HL-60 (cell line): ENCODE results near the gene APOA4.

Experiments
- DNase-seq, 2 experiments: peaks; one replicate each; pipeline ENCODE4 v3.0.0-alpha.2; 2010 to 2020; ENCODE audit warnings: low read depth in 1 of 2, low spot score in 1 of 2
- H3K27ac ChIP-seq: fragments of 250-450 bp; sonication (Bioruptor Pico); replicated peaks from 2 replicates; pipeline ENCODE4 v1.5.1; 2020; ENCODE audit warnings: mild to moderate bottlenecking, moderate library complexity
- H3K27me3 ChIP-seq: fragments of 250-450 bp; sonication (Bioruptor Pico); 2 replicates; pipeline ENCODE4 v1.5.1; 2021; ENCODE audit warnings: mild to moderate bottlenecking, moderate library complexity; ENCODE audit not compliant: insufficient read depth, poor library complexity, severe bottlenecking
- H3K4me3 ChIP-seq: replicated peaks from 2 replicates; pipeline ENCODE4 v1.5.1; 2011; ENCODE audit warnings: mild to moderate bottlenecking, control low read depth, low read length; ENCODE audit not compliant: insufficient read depth
- CTCF ChIP-seq: IDR thresholded peaks from one replicate; pipeline ENCODE4 v1.5.1; 2011; ENCODE audit warnings: low read length, control low read depth, inconsistent platforms; ENCODE audit not compliant: insufficient read depth
- GABPA ChIP-seq: IDR thresholded peaks from 2 replicates; pipeline ENCODE4 v1.6.1; 2012; ENCODE audit warnings: low read depth
- POLR2AphosphoS5 ChIP-seq: IDR thresholded peaks from 2 replicates; pipeline ENCODE4 v1.6.1; 2012; ENCODE audit warnings: low read depth
- REST ChIP-seq: IDR thresholded peaks from 2 replicates; pipeline ENCODE4 v1.6.1; 2012; ENCODE audit warnings: low read depth; ENCODE audit not compliant: insufficient replicate concordance
- SPI1 ChIP-seq: IDR thresholded peaks from 2 replicates; pipeline ENCODE4 v1.6.1; 2012; ENCODE audit warnings: low read depth, mild to moderate bottlenecking, borderline replicate concordance

Gene APOA4

GRCh38 chr11:116852261-116853031 is 29.3 kb upstream of the APOA4 start:
- no peak for DNase-seq
- no peaks in the 10 kb centered on the region for H3K27me3 ChIP-seq
- H3K27ac ChIP-seq, result peak overlapping the region; percentile 89
- H3K4me3 ChIP-seq, result no peak overlapping the region
- TF ChIP-seq REST, result no peak
- no peak for TF ChIP-seq SPI1
- TF ChIP-seq POLR2AphosphoS5, result no peak
- no peak for TF ChIP-seq CTCF
- no peak for TF ChIP-seq GABPA

- Histone ChIP-seq H3K27me3 (no peaks in the 10 kb centered on the region), H3K27ac (peak overlapping the region; percentile 89), H3K4me3 (no peak overlapping the region)
- TF ChIP-seq CTCF (no peak), REST (peak; percentile 62), POLR2AphosphoS5 (peak; percentile 98), GABPA (peak; percentile 42; the same call in 1 of the 2 replicates), SPI1 (peak; percentile 79)
- peak; percentile 16 to 93 for DNase-seq
Measured at GRCh38 chr11:116851626-116852025, 28.5 kb upstream of the APOA4 start.

GRCh38 chr11:116849486-116849885 is 26.4 kb upstream of the APOA4 start:
- peak overlapping the region; percentile 89 for H3K27ac ChIP-seq
- no peak for DNase-seq
- no peak overlapping the region for H3K4me3 ChIP-seq
- no peaks in the 10 kb centered on the region for H3K27me3 ChIP-seq
- TF ChIP-seq SPI1 (no peak), GABPA (no peak), POLR2AphosphoS5 (no peak), REST (no peak), CTCF (no peak)
